GM21528 (cell line): ENCODE measurements around the gene EXOC3L2.
"Not testable (repeated sequence)": the region's sequence is repeated elsewhere in the genome, so short reads cannot be mapped to it uniquely, and the experiment has no call there.

Source experiments
- ATAC-seq: cut with Tn5 transposase; IDR thresholded peaks from one replicate; pipeline ENCODE4 v1.9.1; 2021; ENCODE audit warnings: mild to moderate bottlenecking, moderate library complexity; ENCODE audit not compliant: unreplicated experiment, low FRiP score

EXOC3L2 gene

DNA sequence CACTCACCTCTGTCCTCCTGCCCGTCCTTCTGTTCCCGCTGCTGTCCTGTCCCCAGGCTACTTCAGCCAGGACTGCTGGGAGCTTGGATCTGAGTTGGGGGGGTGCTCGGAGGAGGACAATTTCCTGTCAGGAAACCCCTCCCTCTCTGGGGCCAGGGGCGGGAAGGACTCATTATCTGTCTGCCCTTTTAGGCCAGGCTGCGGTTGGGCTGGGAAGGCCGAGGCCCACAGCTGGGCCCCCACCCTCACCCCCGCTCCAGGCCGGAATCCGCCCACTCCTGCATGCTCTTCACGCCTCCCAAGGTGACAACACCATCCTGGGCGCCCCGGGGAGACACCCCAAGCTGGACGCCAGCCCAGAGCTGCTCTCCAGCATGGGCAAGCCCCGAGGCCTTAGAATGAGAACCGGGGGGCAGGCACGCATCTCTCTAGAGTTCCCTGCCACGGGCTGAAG is at the start of gene EXOC3L2:
EXOC3L2 (minus strand) TSS at position 74 of the 454 bp plus-strand sequence. CDS start 6,362 bp downstream, outside the sequence.
- ATAC-seq: no peak

DNA sequence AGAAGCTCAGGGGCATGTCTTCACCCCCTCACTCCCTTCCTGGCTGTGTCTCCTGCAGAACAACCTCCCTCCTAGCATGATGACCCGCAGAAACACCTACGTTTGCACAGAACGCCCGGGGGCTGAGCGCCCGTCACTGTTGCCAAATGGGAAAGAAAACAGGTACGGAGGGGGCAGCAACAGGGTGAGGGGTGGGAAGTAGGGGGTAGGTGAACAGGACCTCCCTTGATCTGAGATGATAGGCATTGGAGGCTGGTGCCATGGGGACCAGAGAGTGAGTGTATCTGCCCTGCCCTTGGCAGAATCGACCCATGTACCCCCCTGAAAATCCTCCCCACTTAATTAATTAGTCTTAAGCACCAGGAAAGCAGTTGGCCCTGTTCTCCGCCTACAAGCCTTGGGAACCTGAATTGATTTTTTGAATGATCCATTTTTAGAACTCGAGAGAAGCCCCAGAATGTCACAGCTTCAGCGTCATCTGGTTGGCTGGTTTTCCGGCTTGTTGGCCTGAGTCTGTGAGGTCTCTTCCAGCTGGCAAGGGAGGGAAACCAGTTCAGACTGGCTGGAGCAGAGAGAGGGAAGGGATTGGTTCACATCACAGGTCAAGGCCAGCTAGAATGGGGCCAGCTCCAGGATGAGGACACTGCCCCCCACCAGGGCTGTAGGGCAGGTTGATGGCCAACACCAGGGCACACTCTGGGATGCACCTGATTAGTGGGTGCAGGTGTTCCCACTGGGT is 49.3 kb upstream of the EXOC3L2 start:
- no peak for ATAC-seq

DNA sequence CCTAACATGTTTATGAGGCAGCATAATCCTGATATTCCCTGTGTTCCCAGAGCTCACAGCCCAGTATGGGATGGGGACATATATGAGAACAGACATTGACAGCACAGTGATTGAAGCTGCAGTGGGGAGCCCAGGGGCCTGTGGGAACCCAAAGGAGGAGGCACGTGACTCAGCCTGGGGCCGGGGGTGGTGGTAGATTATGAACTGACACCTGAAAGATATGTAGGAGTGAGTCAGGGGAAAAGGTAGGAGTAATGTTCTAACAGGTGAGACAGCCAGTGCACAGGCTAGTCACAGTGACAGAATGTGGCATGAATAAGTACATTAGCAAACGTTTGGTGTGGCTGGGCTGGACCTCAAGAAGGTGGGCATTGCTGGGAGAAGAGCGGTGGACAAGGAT is 48.5 kb upstream of the EXOC3L2 start:
- no peak for ATAC-seq

DNA sequence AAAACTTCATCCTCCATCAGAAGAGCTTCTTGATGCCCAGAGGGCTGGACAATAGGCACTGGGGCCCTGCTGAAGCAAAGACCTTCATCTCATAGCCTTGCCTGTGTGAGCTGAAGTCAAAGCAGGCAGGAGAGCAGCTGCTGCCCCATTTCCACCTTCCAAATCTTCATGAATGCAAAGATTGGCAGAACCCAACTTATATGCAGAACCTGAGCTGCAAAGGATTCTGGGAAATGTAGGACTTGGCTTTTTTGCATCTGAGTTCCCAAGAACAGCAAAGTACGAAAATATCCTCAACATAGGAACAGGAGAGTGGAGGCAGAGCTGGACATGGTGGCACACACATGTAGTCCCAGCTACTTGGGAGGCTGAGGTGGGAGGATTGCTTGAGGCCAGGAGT is 46.6 kb upstream of the EXOC3L2 start:
- no peak for ATAC-seq

DNA sequence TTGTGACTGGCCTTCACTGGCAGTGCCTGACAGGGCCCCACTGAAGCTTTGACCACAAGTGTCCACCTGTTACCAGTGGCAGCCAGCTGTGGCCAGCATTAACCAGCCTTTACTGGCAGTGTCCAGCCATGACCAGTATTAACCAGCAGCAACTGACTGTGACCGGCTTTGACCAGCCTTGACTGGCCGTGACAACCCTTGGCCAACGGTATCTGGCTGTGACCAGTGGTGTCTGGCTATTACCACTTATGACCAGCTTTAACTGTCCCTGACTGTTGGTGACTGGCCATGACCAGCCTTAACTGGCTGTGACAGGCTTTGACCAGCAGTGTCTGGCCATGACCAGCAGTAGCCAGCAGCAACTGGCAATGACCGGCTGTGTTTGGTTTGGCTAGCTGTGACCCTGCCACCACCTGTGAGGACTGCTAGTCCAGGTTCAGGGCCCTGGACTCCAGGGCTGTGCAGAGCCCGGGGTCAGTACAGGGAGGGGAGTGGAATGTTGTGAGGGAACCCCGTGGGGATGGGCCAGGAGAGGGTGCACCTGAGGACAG is 45.2 kb upstream of the EXOC3L2 start:
- no peak for ATAC-seq

DNA sequence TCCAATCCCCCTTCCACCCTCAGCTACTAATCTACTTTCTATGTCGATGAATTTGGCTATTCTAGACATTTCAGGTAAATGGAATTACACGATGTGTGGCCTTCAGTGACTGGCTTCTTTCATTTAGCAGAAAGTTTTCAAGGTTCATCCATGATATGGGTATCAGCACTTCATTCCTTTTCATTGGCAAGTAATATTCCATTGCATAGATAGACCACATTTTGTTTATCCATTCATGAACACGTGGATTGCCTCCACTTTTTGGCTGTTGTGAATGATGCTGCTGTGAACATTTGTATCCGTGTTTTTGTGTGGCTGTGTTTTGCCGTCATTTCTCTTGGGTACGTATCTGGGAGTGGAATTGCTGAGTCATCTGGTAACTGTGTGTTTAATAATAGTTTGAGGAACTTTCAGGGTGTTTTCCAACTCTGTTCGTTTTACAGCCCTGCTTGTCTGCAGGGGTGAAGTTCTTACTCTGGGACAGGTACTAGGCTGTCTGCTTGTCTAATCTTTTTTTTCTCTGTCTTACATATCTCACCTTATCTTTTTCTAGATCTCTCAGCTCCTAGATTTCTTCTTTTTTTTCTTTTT is 38.3 kb upstream of the EXOC3L2 start:
- ATAC-seq: no peak

DNA sequence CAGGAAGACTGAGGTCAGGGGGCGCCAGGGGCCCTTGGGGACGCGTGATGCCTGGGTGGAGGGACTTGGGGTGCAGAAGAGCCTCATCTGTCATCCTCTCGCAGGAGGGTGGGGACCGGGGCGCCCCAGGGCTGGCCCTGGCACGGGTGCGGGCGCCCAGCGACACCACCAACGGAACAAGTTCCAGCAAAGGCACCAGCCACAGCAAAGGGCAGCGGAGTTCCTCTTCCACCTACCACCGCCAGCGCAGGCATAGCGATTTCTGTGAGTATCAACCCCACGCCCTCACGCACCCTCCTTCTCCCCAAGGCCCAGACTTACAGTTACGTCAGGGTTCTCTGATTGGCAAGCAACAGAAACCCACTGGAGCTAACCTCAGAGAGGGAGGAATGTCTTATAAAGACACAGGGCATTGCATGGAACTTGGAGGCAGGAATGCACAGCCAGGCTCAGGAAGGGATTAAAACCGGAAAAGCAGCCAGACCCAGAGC is 35.3 kb upstream of the EXOC3L2 start:
- ATAC-seq: no peak

DNA sequence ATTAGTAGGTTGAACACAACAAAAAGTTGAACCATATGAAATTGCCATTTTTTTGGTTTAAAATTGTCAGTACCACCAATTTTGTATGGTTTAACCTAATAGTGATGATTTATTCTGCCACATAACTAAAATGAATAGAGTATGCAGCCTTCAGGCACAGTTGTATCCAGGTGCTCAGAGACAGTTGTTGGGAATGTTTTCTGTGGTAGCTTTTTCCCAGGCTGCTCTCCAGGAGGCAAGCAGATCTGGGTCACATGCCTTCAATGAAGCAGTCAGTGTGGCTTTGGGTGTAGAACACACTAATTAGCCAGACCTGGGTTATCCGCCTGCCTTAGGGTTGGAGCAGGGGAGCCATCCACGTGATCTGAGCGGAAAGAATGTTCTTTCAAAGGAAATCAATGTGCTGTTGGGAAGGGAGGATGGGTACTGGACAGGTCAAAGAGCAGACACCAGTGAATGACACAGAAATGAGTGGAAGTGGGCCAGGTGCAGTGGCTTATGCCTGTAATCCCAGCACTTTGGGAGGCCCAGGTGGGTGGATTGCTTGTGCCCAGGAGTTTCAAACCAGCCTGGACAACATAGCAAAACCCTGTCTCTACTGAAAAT is 34.5 kb upstream of the EXOC3L2 start:
- ATAC-seq: no peak

DNA sequence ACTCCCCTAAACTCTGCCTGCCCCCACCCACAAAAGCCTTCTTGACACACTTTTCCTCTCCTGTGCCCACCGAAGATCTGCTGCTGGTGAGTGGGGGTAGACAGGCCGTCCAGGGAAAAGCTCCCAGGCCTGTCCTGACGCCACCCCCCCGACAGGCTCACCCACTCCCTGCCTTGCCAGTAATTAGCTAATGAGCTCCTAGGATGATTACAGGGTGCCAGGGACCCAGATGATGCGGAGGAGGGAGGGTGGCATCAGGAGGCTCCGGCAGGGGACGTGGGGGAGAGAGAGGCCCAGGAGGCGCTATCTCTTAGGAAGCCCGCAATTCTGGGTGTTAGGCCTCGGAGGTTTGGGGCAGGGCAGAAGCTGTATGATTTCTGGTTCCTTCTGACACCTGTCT is 32.9 kb upstream of the EXOC3L2 start:
- no peak for ATAC-seq

DNA sequence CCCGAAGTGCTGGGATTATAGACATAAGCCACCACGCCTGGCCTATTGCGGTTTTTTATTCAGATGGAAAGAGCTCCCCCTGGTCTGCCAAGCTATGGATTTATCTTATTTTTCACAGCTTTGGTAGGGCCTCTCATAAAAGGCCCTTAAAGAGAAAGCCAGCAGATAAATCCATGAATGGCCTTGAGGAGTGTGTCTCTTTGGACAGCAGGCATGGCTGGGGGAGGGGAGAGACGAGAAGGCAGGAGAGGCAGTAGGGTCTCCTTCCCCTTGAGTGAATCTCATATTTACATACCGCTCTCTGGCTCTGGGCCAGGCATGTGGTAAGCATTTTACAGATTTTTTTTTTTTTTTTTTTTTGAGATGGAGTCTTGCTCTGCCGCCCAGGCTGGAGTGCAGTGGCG is 31.1 kb upstream of the EXOC3L2 start:
- no peak for ATAC-seq

DNA sequence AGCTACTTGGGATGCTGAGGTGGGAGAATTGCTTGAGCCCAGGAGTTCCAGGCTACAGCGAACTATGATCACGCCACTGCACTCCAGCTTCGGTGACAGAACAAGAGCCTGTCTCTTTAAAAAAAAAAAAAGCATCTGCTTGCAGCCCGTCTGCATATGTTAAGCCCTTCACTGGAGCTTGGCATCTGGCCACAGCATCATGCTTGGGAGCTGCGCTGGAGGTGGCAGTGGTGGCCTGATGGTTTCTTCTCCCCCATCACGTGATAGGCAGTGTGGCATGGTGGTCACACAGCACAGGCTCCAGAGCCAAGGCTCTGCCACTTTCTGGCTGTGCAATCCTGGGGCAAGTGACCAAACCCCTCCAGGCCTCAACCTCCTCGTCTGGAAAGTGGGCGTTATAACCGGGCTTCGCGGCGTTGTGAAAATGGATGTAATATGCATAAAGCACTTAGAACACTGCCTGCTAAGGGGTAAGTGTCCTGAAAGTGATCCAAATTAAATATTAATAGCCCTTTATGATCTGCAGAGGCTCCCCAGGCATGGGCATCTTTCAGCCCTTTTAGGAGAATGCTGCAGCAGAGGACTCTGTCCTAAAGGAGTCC is 30.3 kb upstream of the EXOC3L2 start:
- ATAC-seq: no peak

DNA sequence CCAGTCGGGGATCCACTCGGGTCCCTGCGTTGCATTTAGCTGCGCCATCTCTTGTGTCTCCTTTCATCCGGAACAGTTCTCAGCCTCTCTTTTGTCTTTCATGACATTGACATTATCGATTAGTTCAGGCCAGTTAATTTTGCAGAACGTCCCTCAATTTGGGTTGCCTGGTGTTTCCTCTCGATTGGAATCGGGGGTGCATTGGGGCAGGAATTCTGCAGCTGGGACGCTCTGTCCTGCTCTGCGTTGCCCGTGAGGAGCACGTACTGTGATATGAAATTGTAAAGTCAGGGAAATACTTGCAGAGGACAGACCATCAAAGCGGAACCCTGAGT is 28.3 kb upstream of the EXOC3L2 start:
- no peak for ATAC-seq

DNA sequence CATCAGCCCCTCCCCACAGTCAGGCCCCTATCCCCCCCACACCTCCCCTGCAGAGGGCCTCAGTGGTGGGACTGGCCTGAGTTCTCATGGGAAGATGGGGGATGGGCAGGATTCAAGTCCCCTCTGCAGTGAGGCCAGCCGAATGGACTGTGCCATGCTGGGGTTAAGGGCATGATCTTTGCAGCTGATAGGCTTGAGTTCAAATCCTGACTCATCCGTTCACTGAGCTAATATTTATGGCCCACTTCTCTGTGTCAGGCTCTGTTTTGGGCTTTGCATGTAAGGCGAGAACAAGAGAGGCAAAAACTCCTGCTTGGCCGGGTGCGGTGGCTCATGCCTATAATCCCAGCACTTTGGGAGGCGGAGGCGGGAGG is 26.5 kb upstream of the EXOC3L2 start:
- no peak for ATAC-seq

DNA sequence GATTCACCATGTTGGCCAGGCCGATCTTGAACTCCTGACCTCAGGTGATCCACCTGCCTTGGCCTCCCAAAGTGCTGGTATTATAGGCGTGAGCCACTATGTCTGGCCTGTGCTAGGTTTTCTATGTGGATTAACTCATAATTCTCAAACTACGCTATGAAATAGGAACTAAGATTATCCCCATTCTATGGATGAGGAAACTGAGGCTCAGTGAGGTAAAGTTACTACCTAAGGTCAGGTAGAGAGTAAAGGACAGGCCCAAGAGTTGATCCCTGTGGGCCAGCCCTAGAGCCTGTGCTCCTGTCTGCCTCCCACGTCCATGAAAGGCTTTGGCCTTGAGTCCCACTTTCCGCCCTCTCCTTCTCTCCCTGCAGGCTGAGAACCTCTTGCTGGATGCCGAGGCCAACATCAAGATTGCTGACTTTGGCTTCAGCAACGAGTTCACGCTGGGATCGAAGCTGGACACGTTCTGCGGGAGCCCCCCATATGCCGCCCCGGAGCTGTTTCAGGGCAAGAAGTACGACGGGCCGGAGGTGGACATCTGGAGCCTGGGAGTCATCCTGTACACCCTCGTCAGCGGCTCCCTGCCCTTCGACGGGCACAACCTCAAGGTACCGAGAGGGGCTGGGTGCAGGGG is 26.0 kb upstream of the EXOC3L2 start:
- no peak for ATAC-seq

DNA sequence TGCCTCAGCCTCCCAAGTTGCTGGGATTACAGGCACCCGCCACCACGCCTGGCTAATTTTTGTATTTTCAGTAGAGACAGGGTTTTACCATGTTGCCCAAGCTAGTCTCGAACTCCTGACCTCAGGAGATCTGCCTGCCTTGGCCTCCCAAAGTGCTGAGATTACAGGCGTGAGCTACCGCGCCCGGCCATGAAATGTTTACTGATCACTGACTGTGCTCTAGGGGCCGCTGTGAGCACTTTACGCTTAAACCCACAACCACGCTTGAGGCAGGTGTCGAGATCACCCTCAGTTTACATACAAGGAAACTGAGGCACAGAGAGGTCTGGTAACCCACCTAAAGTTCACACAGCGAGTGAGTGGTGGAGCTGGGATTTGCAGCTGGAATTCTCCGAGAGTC is 24.7 kb upstream of the EXOC3L2 start:
- ATAC-seq: not testable (repeated sequence)

DNA sequence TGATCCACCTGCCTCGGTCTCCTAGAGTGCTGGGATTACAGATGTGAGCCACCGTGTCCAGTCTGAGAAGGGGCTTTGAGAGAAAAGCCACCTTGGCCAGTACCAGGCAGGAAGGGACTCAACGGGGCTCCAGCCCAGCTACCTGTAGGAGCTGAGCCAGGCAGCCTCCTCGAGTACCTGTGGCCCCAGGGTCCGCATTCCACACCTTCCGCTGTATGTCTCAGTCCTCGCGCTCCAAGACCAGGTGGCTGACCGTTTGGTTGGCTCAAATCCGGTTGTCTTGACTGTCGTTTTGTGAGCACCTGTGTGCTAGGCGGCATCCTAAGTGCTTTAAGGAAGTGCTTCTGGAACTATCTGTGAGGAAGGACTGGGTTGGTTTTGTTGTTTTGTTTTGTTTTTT is 22.1 kb upstream of the EXOC3L2 start:
- ATAC-seq: no peak

DNA sequence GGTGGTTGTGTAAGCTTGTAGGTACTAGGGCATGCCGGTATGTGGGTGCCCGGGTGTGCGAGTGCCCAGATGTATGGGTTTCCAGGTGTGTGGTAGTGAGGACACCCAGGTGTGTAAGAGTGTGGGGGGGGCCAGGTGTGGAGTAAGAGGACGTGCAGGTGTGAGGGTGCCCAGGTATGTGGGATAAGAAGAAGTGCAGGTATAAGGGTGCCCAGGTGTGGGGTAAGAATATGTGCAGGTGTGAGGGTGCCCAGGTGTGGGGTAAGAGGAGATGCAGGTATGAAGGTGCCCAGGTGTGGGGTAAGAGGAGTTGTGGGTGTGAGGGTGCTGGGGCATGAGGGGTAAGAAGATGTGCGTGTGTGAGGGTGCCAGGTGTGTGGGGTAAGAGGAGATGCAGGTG is 20.2 kb upstream of the EXOC3L2 start:
- ATAC-seq: no peak

DNA sequence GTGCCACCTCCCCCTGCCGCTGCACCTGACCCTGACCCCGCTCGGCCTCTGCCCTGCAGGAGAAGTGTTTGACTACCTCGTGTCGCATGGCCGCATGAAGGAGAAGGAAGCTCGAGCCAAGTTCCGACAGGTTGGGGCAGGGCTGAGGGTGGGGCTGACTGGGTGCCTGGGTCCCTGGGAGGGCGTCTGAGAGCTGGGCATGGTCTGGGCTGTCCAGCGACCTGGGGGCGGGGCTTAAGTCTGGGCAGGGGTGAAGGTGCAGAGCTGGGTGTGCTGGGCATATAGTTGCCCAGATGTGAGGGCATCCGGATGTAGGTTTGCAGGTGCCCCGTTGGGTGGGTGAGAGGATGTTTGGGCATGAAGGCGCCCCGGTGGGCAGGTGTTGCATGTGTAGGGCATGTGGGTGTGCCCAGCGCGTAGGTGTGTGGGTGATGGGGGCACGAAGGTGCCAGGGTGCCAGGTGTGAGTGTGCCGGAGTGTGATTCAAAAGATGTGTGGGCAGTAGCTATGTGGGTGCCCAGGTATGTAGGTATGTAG is 19.6 kb upstream of the EXOC3L2 start:
- no peak for ATAC-seq

DNA sequence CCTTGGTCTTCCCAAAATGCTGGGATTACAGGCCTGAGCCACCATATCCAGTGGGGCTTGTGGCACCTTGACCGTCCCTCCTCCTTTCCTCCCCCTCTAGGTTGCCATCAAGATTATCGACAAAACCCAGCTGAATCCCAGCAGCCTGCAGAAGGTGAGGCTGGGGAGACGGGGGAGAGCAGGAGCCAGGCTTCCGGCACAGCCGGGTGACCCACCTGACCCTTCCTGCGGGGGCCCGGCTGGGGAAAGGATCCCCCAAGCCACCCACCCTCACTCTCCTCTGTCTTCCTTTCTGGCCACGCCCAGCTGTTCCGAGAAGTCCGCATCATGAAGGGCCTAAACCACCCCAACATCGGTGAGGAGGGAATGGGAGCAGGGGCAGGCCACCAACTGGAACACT is 17.8 kb upstream of the EXOC3L2 start:
- ATAC-seq: no peak

DNA sequence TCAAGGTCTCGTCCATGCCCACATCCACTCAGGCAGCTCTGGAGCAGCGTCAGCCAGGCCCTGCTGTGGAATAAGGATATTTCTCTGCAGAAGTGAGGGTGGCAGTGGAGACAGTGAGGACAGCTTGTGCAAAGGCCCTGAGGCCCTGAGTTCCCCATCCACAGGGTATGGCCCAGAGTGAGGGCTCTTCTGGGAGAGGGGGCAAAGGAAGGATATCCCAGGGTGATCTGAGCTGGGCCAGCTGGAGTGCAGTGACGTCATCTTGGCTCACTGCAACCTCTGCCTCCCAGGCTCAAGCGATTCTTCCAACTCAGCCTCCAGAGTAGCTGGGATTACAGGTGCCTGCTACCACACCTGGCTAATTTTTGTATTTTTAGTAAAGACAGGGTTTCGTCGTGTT is 17.4 kb upstream of the EXOC3L2 start:
- ATAC-seq: no peak

DNA sequence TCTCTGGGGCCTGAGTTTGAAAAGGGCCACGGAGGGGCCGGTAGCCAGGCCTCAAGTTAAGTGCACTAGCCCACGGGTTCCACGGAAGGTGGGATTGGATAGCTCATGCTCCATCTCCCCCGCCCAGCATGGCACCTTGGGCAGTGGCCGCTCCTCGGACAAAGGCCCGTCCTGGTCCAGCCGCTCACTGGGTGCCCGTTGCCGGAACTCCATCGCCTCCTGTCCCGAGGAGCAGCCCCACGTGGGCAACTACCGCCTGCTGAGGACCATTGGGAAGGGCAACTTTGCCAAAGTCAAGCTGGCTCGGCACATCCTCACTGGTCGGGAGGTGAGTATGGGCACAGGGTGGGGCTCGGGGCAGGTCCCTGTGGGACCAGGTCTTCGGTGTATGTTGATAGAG is 13.7 kb upstream of the EXOC3L2 start:
- ATAC-seq: no peak
